Measurements from ENCODE around the gene TASP1. TPM values are rescaled to one million over a fixed set of nuclear protein-coding genes. Genes with fewer than 3 reads are reported as not detected.

The TASP1 gene
- polyA plus RNA-seq, 1 donor (not counting 4 experiments of a cell fraction or from before 2014, with no cell fraction given): 17.4 TPM

DNA sequence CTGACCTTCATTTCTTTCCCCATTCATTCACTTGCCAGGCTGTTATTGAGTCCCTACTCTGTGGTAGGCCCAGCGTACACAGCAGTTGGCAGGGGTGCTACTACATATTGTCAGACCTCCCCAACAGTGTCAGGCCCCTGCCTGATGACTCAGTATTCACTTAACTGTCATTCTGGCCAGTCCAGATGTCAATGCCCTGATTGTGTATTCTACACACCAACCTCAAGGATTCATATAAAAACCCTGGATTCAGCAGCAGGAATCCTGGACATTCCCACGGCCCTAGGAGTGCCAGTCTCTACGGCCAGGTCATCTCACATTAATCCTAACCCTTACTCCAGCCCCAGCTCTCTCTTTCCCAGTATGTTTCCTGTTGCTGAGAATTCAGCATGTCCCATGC is 151.5 kb downstream of the TASP1 start:
- Histone ChIP-seq H3K36me3 (ENCODE audit: control insufficient read depth in 2 of 2, extremely low read depth in 1 of 2, insufficient read depth in 2 of 2, low read length in 2 of 2) (no peaks in the 10 kb centered on the region), H3K27ac (ENCODE audit: control insufficient read depth, insufficient read depth, low read length) (no peak overlapping the region), H3K27me3 (ENCODE audit: control insufficient read depth, extremely low read depth, insufficient read depth, low read length) (no peaks in the 10 kb centered on the region), H3K4me3 (ENCODE audit: control insufficient read depth in 2 of 3, extremely low read depth in 1 of 3, insufficient read depth in 2 of 3, low read depth in 1 of 3, low read length in 3 of 3) (no peak overlapping the region), H3K9ac (ENCODE audit: control insufficient read depth, extremely low read depth, insufficient read depth, low read length) (no peak overlapping the region), H3K79me2 (ENCODE audit: control insufficient read depth, insufficient read depth, low read length) (no peaks in the 10 kb centered on the region), H4K20me1 (ENCODE audit: control insufficient read depth, extremely low read depth, insufficient read depth, low read length) (no peaks in the 10 kb centered on the region), H3K4me1 (ENCODE audit: control insufficient read depth, extremely low read depth, insufficient read depth, low read length) (peaks cover 11% of the 10 kb centered on the region), H2AFZ (ENCODE audit: control insufficient read depth, low read length) (no peak overlapping the region), H3K4me2 (ENCODE audit: control insufficient read depth, extremely low read depth, insufficient read depth, low read depth, low read length) (no peak overlapping the region), H3K9me3 (ENCODE audit: control insufficient read depth, low read depth, low read length) (no peaks in the 10 kb centered on the region), H3K9me1 (ENCODE audit: control insufficient read depth, extremely low read depth, insufficient read depth, low read length) (no peaks in the 10 kb centered on the region)
- DNase-seq (ENCODE audit: low read depth, low spot score) (no peak), FAIRE-seq (no peak)
- no peak for TF ChIP-seq EZH2 (IDR thresholded peaks at IDR 0.05; ENCODE audit: low read length)
- TF ChIP-seq, protein P1, sequence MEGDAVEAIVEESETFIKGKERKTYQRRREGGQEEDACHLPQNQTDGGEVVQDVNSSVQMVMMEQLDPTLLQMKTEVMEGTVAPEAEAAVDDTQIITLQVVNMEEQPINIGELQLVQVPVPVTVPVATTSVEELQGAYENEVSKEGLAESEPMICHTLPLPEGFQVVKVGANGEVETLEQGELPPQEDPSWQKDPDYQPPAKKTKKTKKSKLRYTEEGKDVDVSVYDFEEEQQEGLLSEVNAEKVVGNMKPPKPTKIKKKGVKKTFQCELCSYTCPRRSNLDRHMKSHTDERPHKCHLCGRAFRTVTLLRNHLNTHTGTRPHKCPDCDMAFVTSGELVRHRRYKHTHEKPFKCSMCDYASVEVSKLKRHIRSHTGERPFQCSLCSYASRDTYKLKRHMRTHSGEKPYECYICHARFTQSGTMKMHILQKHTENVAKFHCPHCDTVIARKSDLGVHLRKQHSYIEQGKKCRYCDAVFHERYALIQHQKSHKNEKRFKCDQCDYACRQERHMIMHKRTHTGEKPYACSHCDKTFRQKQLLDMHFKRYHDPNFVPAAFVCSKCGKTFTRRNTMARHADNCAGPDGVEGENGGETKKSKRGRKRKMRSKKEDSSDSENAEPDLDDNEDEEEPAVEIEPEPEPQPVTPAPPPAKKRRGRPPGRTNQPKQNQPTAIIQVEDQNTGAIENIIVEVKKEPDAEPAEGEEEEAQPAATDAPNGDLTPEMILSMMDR (optimal IDR thresholded peaks at IDR 0.05 in 1 of 3, IDR thresholded peaks at IDR 0.05 in 1 of 3, conservative IDR thresholded peaks at IDR 0.05 in 1 of 3; ENCODE audit: extremely low read depth in 1 of 3, insufficient read depth in 2 of 3, low read length in 3 of 3): no peak
- dilution Hi-C loops (cut with MboI; ENCODE audit: extremely low pct_ligation_motif_present, low sequenced_read_pairs): no loop called here

DNA sequence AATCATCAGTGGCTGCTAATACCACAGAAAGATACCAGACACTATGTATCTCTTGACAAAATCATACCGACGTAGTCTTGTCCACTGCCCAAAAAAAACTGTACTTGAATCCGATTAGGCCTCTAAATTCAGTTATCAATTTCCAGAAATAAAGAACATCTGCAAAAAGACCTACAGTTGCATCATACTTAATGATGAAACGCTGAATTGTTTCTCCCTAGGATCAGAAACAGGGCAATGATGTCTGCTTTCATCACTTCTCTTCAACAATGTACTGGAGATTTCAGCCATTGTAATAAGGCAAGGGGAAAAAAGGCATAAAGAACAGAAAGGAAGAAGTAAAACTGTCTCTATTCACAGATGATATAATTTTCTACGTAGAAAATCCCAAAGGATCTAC is 152.0 kb downstream of the TASP1 start:
- no peaks in the 10 kb centered on the region for H3K36me3 ChIP-seq (ENCODE audit: control insufficient read depth in 2 of 2, extremely low read depth in 1 of 2, insufficient read depth in 2 of 2, low read length in 2 of 2)
- H3K9me1 ChIP-seq (ENCODE audit: control insufficient read depth, extremely low read depth, insufficient read depth, low read length): no peaks in the 10 kb centered on the region
- H3K4me2 ChIP-seq (ENCODE audit: control insufficient read depth, extremely low read depth, insufficient read depth, low read depth, low read length): no peak overlapping the region
- H4K20me1 ChIP-seq (ENCODE audit: control insufficient read depth, extremely low read depth, insufficient read depth, low read length): no peaks in the 10 kb centered on the region
- H3K9ac ChIP-seq (ENCODE audit: control insufficient read depth, extremely low read depth, insufficient read depth, low read length): no peak overlapping the region
- no peak overlapping the region for H3K4me3 ChIP-seq (ENCODE audit: control insufficient read depth in 2 of 3, extremely low read depth in 1 of 3, insufficient read depth in 2 of 3, low read depth in 1 of 3, low read length in 3 of 3)
- H3K79me2 ChIP-seq (ENCODE audit: control insufficient read depth, insufficient read depth, low read length): no peaks in the 10 kb centered on the region
- no peaks in the 10 kb centered on the region for H3K27me3 ChIP-seq (ENCODE audit: control insufficient read depth, extremely low read depth, insufficient read depth, low read length)
- peaks cover 6% of the 10 kb centered on the region for H3K4me1 ChIP-seq (ENCODE audit: control insufficient read depth, extremely low read depth, insufficient read depth, low read length)
- no peak overlapping the region for H2AFZ ChIP-seq (ENCODE audit: control insufficient read depth, low read length)
- DNase-seq (ENCODE audit: low read depth, low spot score) (no peak), FAIRE-seq (no peak)
- no peak for TF ChIP-seq EZH2 (IDR thresholded peaks at IDR 0.05; ENCODE audit: low read length)
- TF ChIP-seq, protein P1 (optimal IDR thresholded peaks at IDR 0.05 in 1 of 3, IDR thresholded peaks at IDR 0.05 in 1 of 3, conservative IDR thresholded peaks at IDR 0.05 in 1 of 3; ENCODE audit: extremely low read depth in 1 of 3, insufficient read depth in 2 of 3, low read length in 3 of 3): no peak
- dilution Hi-C loops (cut with MboI; ENCODE audit: extremely low pct_ligation_motif_present, low sequenced_read_pairs): no loop called here
- H3K9me3 ChIP-seq (ENCODE audit: control insufficient read depth, low read depth, low read length): no peaks in the 10 kb centered on the region
- no peak overlapping the region for H3K27ac ChIP-seq (ENCODE audit: control insufficient read depth, insufficient read depth, low read length)
